ENCODE data around the gene MSLN. TPM values are rescaled to one million over a fixed set of nuclear protein-coding genes. Genes with fewer than 3 reads are reported as not detected.

MSLN gene
- total and polyA plus RNA-seq, 2 experiments from 2014 or later = 0.10 TPM; not detected in 1

- H3F3A ChIP-seq (replicated peaks; ENCODE audit: low read depth) = 0 out of 2 replicates have a peak, but pooled peaks cover 5% of the 10 kb centered on the region
- no peaks in the 10 kb centered on the region for H4K20me1 ChIP-seq (replicated peaks; ENCODE audit: insufficient read depth)
- H3K4me2 ChIP-seq = no peak overlapping the region
- peaks cover 18% of the 10 kb centered on the region for H3K27me3 Mint-ChIP-seq (ENCODE audit: insufficient read depth, low read depth, poor library complexity)
- TF ChIP-seq CREB1 (CRISPR knock-in tag; IDR thresholded peaks at IDR 0.05; ENCODE audit: low read depth) (no peak), REST (IDR thresholded peaks at IDR 0.05; ENCODE audit: unreplicated experiment) (no peak), ETS1 (IDR thresholded peaks at IDR 0.05) (no peak), CTCF (conservative IDR thresholded peaks at IDR 0.05; ENCODE audit: low read depth in 2 of 2) (no peak), ZNF331 (CRISPR knock-in tag; IDR thresholded peaks at IDR 0.05; ENCODE audit: low read depth) (no peak), NANOG (IDR thresholded peaks at IDR 0.05; ENCODE audit: borderline replicate concordance) (no peak), EZH2phosphoT487 (IDR thresholded peaks at IDR 0.05; ENCODE audit: unreplicated experiment) (no peak), STAT1 (IDR thresholded peaks at IDR 0.05; ENCODE audit: unreplicated experiment) (no peak), ZNF114 (CRISPR knock-in tag; IDR thresholded peaks at IDR 0.05) (no peak), ZNF462 (CRISPR knock-in tag; IDR thresholded peaks at IDR 0.05) (no peak), POLR2AphosphoS5 (IDR thresholded peaks at IDR 0.05; ENCODE audit: low read depth) (no peak), EZH2 (IDR thresholded peaks at IDR 0.05; ENCODE audit: low read depth, unreplicated experiment) (no peak)
- H3K27ac ChIP-seq (ENCODE audit: low read depth) = no peak overlapping the region
- H3K9me2 ChIP-seq (ENCODE audit: insufficient read depth) = no peaks in the 10 kb centered on the region
- no peaks in the 10 kb centered on the region for H3K27me3 ChIP-seq (ENCODE audit: insufficient read depth)
- no peak overlapping the region for H3K27ac Mint-ChIP-seq
- H3K4me1 ChIP-seq (ENCODE audit: insufficient read depth) = peaks cover 5% of the 10 kb centered on the region
- DNase-seq (ENCODE audit: low spot score) = no peak
- no peaks in the 10 kb centered on the region for H3K36me3 ChIP-seq (ENCODE audit: insufficient read depth)
- H3K79me2 ChIP-seq (replicated peaks; ENCODE audit: insufficient read depth) = no peaks in the 10 kb centered on the region
- no peak for ATAC-seq
- H3K9me3 Mint-ChIP-seq = no peaks in the 10 kb centered on the region; the same call in 2 of the 3 replicates
- H3K4me3 Mint-ChIP-seq = no peak overlapping the region
- H3K4me3 ChIP-seq = no peak overlapping the region
- no peak overlapping the region for H2AFZ ChIP-seq
- peaks cover 21% of the 10 kb centered on the region for H3K4me1 Mint-ChIP-seq
- H3K36me3 Mint-ChIP-seq (ENCODE audit: low read depth) = no peaks in the 10 kb centered on the region
Observed at GRCh38 chr16:747978-748746, 12.4 kb upstream of the MSLN start.
